ENCODE results near the gene HLA-DMB.

Gene HLA-DMB

DNA sequence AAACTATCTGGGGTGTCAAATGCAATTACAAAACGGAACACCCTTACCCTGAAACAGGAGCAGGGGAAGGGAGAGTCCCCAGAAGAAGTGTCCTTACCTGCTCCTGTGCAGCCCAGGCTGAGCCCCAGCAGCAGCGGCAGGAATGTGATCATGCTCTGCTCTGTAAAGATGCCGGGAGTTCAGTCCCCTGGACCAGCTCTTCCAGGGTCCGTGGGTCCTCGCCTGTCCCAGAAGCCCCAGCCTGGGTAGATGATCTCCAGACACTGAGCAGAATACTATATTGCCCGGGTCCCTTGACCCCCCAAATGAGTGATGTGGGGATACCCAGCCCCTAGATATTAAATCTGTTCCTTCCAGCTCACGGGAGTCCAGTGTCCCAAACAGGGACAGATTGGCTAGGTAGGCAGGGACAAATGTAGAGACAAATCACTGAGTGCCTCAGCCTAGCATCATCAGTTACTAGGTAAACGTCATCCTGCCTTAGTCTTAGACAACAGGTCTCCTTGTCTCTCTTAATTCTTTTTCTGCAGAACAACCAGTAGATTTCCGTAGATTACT is at the start of gene HLA-DMB:
Gene HLA-DMB (minus strand): TSS at position 373 of the 558 bp plus-strand sequence. CDS start 221 bp downstream, at position 152.
- peak in 1 of 2 donors; percentile 5 for DNase-seq (ENCODE audit: low read depth in 2 of 2)

DNA sequence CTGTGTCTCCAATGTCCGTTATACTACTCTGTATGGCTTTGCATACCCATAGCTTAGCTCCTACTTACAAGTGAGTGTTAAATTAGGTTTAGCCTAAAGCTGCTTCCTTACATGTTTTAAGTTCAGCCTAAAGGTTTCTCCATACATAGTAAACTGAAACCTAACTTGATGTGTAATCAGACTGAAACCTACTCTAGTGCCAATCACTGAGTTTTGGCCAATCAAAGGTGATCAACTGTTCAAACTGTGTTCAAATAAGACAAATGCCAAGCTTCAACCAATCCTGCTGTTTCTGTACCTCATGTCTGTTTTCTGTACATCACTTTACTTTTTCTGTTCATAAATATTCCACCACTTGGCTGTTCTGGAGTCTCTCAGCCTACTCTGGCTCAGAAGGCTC is 48.5 kb upstream of the HLA-DMB start:
- no peak for DNase-seq (ENCODE audit: low read depth in 2 of 2)

DNA sequence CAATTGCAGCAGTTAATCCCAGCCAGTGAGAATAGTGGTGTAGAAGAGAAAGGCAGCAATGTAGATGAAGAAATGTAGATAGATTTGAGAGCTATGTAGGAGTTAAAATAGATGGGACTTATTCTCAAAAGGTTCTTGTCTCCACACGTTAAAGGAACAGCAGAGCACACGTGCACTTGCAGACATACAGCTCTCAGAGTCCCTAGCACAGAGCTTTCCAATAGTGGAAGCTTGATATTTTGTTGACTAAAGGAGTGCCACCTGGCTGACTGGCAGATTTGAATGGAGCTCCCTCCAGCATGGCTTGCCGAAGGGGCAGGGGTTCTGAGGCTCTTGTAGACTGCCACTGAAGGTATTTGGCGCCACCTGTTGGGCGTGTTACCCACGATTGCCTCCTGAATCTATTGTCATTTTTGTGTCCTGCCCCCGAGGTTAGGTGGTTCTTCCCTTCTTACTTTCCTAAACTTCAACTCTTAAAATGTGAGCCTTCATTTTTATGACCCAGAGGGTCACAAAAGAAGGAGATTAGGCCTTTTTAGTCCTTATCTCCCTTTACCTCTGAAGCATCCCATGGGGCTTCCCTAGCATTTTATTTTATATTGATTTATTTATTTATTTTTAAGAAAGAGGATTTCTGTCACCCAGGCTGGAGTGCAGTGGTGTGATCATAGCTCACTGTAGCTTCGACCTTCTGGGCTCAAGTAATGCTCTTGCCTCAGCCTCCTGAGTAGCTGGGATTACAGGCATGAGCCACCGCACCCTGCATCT is 44.0 kb upstream of the HLA-DMB start:
- DNase-seq (ENCODE audit: low read depth in 2 of 2) = peak; percentile 78 to 86

DNA sequence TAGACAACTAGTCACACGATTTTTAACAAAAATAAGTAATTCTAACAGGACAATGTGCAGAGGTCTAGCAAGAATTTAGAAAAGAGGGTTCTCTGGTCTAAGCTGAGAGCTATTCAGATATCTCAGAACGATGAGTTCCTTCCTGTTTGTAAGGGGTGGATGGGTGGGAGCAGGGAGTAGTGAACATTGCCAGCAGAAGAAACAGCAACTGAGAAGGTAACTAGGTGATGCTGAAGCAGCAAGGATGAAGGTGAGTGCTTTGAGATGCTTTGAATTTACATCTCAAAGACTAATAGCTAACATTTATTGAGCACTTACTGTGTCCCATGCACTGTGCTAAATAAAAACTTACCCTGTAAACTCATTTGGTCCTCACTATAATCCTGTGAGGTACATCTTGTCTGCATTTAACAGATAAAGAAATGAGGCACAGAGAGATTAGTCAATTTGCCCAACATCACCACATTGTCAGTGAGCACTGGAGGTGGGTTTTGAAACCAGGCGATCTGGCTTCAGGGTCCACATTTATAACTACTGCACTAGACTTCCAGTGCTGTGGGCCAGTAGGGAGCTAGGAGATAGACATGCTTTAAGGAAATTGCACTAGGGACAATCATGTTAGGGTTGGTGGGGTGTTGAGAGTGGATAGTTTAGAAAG is 43.3 kb upstream of the HLA-DMB start:
- DNase-seq (ENCODE audit: low read depth in 2 of 2) = no peak

DNA sequence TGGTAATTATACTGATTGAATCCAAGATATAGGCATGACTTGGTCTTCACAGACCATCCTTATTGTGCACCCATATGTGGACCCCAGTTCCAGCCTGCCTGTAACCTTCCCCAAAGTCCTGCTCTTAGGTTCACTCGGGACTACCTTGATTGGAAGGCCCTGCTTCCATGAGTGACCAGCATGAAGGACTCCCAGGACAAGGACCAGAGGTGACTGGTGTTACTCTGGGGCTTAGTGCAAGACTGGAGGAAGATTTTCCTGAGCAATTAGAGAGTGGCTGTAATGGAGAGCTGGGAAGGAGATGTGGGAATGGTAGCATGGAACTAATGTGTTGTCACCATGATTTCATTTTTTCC is 42.6 kb upstream of the HLA-DMB start:
- no peak for DNase-seq (ENCODE audit: low read depth in 2 of 2)

DNA sequence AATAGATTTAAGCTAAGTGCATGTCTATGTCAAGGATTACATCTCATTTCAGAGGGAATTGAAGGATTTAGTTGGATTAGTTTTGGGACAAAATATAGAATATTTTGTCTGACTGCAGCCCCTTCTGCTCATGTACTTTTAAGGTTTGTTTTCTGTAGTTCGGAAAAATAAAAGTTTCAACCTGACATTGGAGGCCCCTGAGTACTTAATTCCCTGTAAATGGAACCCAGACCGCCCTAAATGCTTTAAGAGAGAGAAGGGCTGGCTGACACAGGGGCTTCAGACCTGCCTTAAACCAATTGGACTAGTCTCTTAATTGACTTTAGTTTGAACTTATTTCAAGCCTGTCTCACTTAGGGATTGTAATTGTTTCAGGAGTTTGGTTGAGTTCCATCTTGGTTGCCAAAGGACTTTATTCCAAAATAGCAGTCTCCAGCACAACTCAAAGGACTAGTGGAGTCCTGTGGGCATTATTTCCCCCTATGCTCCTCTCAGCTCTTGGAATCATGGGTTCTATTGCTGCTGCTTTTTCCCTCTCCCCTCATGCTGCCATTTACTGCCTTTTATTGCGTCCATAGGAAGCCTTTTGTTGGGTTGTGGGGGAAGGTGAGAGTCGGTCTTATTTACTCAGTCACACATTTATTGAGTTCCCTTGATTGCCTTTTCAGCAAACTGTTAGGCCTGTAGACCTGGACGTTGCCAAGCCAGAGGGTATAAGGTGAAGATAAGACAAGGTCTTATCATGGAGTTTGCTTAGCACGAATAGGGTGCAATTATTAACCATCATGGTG is 42.1 kb upstream of the HLA-DMB start:
- no peak for DNase-seq (ENCODE audit: low read depth in 2 of 2)

DNA sequence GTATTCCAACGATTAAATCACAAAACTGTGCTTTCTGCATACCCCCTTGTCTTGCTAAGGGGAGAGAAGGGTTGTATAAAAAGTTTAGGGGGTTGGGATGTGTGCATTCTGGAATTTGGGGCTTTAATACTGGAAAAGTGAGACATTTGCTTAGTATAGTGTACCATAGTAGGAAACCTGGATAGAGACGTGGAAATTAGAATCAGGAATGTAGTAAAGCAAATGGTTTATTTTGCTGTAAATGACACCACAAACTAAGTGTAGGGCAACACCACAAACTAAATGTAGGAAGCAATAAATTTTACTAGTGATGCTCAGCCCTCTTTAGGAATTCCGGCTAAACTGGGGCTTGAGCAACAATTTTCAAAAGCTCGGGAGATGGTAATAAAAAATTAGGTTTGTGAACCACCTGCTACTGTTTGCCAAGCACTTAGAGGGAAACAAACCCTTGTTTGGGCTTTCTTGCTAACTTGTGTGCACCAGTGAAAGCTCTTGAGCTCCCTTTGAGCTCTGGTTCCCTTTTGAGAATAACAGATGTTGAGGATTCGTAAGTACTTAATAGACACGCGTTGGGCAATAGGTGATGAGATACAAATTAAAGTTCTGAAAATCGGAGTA is 41.4 kb upstream of the HLA-DMB start:
- DNase-seq (ENCODE audit: low read depth in 2 of 2) = no peak

DNA sequence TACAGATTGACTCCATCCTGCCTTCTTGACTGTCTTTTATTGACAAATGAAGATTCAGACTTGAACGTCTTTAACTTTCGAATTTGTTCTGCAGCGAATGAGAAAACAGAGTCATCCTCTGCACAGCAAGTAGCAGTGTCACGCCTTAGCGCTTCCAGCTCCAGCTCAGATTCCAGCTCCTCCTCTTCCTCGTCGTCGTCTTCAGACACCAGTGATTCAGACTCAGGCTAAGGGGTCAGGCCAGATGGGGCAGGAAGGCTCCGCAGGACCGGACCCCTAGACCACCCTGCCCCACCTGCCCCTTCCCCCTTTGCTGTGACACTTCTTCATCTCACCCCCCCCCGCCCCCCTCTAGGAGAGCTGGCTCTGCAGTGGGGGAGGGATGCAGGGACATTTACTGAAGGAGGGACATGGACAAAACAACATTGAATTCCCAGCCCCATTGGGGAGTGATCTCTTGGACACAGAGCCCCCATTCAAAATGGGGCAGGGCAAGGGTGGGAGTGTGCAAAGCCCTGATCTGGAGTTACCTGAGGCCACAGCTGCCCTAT is 39.7 kb upstream of the HLA-DMB start:
- no peak for DNase-seq (ENCODE audit: low read depth in 2 of 2)

DNA sequence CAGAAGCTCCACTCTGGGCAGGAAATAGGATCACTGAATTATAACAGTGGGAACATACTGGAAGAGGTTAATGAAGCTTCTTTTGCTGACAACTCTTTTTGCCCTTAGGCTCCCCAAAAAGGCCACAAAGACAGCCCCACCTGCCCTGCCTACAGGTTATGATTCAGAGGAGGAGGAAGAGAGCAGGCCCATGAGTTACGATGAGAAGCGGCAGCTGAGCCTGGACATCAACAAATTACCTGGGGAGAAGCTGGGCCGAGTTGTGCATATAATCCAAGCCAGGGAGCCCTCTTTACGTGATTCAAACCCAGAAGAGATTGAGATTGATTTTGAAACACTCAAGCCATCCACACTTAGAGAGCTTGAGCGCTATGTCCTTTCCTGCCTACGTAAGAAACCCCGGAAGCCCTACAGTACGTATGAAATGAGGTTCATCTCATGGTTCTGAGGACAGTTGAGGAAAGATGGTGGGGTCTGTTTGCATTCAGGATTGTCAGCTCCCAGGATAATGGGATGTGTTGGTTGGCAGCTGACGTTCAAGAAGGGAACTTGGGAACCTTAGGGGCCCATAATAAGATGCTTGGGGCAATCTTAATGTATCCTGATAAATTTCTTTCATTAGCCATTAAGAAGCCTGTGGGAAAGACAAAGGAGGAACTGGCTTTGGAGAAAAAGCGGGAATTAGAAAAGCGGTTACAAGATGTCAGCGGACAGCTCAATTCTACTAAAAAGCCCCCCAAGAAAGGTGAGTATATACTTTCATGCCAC is 39.1 kb upstream of the HLA-DMB start:
- no peak for DNase-seq (ENCODE audit: low read depth in 2 of 2)

DNA sequence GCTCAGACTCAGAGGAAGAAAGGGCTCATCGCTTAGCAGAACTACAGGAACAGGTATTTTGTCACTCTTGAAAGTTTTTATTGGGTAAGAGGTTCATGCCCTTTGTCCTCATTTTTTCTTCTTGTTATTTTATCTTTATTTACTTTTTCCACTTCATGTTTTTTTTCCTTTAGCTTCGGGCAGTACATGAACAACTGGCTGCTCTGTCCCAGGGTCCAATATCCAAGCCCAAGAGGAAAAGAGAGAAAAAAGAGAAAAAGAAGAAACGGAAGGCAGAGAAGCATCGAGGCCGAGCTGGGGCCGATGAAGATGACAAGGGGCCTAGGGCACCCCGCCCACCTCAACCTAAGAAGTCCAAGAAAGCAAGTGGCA is 37.1 kb upstream of the HLA-DMB start:
- DNase-seq (ENCODE audit: low read depth in 2 of 2) = no peak

DNA sequence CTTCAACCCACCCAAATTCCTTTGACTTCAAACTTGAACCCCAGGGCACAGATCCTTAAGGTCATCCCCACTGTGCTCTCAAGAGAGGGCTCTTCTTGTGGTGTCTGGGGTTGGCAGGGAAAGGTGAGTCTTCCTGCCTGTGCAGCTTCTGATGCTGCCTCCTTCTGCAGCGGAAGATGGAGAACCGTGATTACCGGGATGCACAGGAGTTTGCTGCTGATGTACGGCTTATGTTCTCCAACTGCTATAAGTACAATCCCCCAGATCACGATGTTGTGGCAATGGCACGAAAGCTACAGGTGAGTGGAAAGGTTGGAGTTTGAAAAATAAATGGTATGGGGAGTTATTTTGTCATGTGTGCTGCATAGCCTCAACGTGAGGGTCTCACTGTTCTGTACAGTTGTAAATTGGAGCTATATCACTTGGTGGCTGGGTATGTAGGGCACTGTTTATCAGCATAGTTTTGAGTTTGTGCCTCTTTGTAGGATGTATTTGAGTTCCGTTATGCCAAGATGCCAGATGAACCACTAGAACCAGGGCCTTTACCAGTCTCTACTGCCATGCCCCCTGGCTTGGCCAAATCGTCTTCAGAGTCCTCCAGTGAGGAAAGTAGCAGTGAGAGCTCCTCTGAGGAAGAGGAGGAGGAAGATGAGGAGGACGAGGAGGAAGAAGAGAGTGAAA is 36.6 kb upstream of the HLA-DMB start:
- DNase-seq (ENCODE audit: low read depth in 2 of 2) = no peak

DNA sequence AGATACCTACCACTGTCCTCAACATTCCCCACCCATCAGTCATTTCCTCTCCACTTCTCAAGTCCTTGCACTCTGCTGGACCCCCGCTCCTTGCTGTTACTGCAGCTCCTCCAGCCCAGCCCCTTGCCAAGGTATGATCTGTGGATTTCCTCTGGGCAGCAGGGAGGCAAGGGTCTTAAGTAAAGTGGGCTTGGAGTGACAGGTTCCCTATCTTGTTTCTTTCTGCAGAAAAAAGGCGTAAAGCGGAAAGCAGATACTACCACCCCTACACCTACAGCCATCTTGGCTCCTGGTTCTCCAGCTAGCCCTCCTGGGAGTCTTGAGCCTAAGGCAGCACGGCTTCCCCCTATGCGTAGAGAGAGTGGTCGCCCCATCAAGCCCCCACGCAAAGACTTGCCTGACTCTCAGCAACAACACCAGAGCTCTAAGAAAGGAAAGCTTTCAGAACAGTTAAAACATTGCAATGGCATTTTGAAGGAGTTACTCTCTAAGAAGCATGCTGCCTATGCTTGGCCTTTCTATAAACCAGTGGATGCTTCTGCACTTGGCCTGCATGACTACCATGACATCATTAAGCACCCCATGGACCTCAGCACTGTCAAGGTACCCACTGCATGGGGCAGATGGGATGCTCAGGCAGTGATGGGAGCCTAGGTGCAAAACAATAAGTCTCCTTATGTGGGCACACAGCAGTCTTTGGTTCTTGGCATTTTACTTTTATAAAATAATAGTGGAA is 35.7 kb upstream of the HLA-DMB start:
- DNase-seq (ENCODE audit: low read depth in 2 of 2) = no peak

DNA sequence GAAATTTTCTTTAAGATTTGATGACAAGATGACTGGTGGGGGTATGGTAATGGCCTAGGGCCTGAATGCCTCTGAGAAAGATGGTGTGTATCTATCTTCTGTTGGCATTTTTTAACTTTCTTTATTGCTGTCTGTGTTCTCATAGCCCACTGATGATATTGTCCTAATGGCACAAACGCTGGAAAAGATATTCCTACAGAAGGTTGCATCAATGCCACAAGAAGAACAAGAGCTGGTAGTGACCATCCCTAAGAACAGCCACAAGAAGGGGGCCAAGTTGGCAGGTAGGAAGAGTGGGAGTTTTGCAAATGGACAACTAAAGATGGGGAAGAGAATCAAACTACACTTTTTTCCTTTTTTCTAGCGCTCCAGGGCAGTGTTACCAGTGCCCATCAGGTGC is 35.1 kb upstream of the HLA-DMB start:
- no peak for DNase-seq (ENCODE audit: low read depth in 2 of 2)

DNA sequence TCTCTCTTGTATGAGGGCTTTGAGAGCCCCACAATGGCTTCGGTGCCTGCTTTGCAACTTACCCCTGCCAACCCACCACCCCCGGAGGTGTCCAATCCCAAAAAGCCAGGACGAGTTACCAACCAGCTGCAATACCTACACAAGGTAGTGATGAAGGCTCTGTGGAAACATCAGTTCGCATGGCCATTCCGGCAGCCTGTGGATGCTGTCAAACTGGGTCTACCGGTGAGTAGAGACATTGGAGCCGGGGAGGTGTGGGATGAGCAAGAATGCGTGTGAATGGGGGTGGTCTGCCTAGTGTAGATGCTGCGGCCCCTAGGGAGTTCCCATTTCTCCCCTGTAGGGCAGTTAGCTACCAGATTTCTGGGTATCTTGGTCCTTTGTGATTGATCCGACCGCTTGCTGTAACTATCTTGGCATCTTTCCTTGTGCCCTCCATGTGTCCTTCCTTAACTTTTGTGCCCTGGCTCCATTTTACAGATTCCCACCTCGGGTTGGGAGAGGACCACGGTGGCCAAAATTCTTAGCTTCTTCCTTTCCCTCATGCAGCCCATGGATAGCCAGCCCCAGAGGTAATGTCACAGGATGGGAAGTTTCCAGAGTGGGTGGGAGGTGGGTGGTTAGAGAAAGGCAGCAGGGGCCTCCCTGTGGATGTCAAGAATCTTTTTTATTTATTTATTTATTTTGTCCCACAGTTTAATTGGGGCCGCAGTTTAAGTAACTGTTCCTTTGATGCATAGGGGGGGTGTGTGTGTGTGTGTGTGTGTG is 33.9 kb upstream of the HLA-DMB start:
- no peak for DNase-seq (ENCODE audit: low read depth in 2 of 2)

DNA sequence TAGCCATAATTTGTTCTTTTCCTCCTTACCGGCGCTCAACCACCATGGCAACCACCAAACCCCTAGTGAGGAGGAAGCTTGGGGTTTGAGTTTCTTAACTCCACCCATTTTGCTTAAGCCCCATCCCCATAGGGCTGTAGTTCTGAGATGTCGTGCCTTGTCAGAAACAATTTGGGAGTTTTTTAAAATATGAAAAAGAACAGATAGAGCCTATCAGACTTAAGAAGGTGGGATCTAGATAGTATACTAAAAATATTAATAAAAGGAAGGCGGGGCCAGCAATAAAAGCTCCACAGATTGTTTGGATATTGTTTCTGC is 33.1 kb upstream of the HLA-DMB start:
- no peak for DNase-seq (ENCODE audit: low read depth in 2 of 2)

DNA sequence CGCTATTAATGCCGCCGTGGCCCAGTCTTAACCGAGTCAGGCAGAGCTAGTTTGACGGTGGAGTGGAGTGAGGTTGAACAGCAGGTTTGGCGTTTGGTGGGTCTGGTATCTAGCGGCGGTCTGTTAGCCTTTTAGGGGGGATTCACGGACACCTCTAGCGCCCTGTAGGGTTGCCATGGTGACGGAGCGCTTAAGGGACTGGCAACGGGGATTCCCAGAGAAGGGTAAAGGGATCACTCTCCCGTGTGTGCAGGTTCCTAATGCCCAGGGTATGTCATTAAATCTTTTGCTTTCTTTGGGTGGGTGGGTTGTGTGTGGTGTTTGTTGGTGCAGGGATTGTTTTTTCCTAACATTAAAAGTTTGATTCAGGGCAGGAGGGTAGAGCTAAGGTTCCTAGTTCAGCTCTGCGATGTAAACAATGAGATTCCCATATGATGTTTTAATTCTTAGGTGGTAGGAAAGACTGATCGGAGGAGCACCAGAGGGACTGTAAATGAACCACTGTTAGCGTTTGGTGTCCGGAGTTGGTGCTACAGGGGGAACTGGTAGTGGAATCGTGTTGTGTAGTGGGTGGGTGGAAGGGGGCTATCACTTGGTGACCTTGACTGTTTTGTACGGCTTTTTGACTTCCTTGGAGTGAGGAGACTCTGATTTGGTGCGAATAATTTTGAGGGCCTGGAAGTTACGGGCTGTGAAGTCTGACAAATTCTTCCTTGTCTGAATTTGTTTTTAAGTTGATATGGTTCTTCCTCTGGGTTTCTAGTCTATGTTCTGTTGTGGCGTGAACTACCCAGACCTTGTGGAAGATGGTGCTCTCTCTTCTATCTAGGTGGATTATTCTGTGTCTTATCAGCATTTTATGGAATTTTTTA is 32.6 kb upstream of the HLA-DMB start:
- peak in 1 of 2 donors; percentile 48 for DNase-seq (ENCODE audit: low read depth in 2 of 2)

DNA sequence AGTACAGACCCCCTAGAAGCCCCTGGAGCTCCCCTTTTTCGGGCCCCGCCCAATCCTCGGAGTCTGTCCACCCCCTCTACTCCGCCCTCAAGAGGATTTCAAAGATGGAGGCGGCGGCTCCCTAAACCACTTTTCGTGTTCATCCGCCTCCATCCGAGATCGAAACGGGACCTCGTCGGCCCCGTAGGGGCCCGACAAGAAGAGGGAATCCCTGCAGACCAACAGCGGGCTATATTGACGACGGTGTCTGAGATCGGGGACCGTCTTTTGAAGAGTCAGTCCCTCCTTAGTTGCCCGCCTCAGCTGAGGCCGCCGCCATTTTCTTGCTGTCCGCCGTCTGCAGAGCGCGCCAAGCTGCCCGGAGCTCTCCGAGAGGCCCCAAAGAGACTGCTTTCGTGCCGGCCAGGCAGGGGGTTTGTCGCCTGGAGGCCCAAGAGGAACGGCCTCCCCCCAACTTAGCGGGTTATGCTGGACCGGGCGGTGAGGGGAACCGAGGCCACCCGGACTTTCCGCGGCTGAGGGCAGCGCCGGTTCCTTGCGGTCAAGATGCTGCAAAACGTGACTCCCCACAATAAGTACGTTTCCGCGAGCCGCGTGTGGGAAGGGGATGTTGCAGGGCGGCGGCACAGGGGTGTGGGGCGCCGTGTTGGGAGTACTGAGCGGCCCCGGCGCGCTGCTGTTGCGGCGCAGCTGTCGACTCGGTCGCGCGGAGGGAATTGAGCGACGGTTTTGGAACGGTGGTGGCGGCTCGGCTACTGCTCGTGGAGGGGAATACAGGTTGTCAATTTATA is 31.7 kb upstream of the HLA-DMB start:
- DNase-seq (ENCODE audit: low read depth in 2 of 2) = peak in 1 of 2 donors; percentile 55

Data from stimulated activated CD8-positive, alpha-beta memory T cell treated with anti-CD3 and anti-CD28 coated beads, Interleukin-7, amount 100 ng/mL, for 4 hours (primary cell).